ENCODE results near the gene SAMD4A. TPM values are rescaled to one million over a fixed set of nuclear protein-coding genes. Genes with fewer than 3 reads are reported as not detected.

SAMD4A gene, protein sequence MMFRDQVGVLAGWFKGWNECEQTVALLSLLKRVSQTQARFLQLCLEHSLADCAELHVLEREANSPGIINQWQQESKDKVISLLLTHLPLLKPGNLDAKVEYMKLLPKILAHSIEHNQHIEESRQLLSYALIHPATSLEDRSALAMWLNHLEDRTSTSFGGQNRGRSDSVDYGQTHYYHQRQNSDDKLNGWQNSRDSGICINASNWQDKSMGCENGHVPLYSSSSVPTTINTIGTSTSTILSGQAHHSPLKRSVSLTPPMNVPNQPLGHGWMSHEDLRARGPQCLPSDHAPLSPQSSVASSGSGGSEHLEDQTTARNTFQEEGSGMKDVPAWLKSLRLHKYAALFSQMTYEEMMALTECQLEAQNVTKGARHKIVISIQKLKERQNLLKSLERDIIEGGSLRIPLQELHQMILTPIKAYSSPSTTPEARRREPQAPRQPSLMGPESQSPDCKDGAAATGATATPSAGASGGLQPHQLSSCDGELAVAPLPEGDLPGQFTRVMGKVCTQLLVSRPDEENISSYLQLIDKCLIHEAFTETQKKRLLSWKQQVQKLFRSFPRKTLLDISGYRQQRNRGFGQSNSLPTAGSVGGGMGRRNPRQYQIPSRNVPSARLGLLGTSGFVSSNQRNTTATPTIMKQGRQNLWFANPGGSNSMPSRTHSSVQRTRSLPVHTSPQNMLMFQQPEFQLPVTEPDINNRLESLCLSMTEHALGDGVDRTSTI
- total RNA-seq (2022; extraction: Qiagen RNA extraction; ENCODE audit: low read depth) = 7.5 to 10.2 TPM (median 9.1 TPM) in 5 replicates

DNA sequence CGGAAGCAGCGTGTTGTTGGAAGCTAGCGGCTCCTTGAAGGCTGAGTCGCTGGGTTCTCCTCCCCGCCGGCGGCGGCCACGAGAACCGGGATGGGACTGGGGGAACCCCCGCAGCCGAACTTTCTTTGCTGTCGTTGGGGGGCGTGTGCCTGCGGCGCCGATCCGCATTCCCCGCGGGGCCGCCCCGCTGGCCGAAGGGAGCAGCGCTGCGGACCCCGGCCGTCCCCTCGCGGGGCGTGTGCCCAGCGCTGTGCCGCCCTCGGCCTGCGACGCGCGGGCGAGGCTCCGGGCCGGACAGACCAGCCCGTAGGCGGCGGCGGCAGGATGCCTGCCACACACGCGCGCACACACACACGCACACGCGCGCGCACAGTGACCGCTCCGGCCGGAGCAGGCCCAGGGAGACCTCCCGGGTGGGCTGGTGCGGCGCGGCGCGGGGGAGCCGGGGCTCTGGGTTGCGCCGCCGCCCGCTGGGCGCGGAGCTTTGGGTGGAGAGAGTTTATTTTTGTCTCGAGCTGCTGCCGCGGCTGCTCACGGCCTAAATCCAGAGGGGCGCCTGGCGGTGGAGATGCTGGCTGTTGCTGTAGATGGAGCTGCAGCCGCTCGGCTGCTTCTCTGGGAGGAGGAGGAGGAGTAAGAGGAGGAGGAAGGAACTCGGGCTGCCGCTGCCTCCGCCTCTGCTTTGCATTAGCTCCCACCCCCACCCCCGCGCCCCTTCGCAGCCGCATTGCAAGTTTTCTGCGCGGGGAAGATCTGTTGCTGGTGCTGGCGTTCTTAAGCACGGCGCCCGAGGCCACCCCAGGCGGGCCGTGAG is at the start of gene SAMD4A:
Gene SAMD4A, plus strand, starts transcription at position 719 of the 814 bp plus-strand sequence. CDS start 789 bp downstream, outside the sequence.

Other genes with a start within 250 kb of the SAMD4A start
- gene CDKN3, start 170.1 kb upstream of the SAMD4A start, total RNA-seq (2022; extraction: Qiagen RNA extraction; ENCODE audit: low read depth) = 76.4 to 82.2 TPM (median 79.0 TPM) in 5 replicates
- gene CNIH1, start 125.8 kb upstream of the SAMD4A start, total RNA-seq (2022; extraction: Qiagen RNA extraction; ENCODE audit: low read depth) = 239 to 340 TPM (median 257 TPM) in 5 replicates
- gene GMFB, start 78.1 kb upstream of the SAMD4A start, total RNA-seq (2022; extraction: Qiagen RNA extraction; ENCODE audit: low read depth) = 32.4 to 71.7 TPM (median 43.2 TPM) in 5 replicates
- 17.1 to 25.2 TPM (median 22.0 TPM) in 5 replicates for gene CGRRF1, start 57.2 kb upstream of the SAMD4A start, total RNA-seq (2022; extraction: Qiagen RNA extraction; ENCODE audit: low read depth)

All from A549 treated with GW870086 at 1 μM for 4 hours (cell line).